Panc1 (cell line): ENCODE measurements around the gene RNF128. TPM values are rescaled to one million over a fixed set of nuclear protein-coding genes. Genes with fewer than 3 reads are reported as not detected.

Experiments
- ATAC-seq: fragments of 200-7000 bp; cut with Tn5 transposase; 2 replicates; pipeline ENCODE4 v1.9.1; 2020; ENCODE audit warnings: mild to moderate bottlenecking, moderate library complexity
- BruUV-seq: library from RNA; stranded (reverse); fragments of 400-500 nt; replicated peaks from 2 replicates; lab custom pipeline; 2021; lab: Mats Ljungman, UMichigan
- CTCF ChIA-PET: fragments of 300-600 bp; sonication (Branson Sonifier 250); formaldehyde crosslinking; loops from one replicate; lab custom pipeline; 2022; ENCODE audit warnings: antibody characterized with exemption; lab: Charles Lee
- POLR2A ChIA-PET: fragments of 300-600 bp; sonication (Branson Sonifier 250); formaldehyde crosslinking; loops from one replicate; lab custom pipeline; 2022; ENCODE audit warnings: antibody characterized with exemption; lab: Charles Lee
- DNase-seq: peaks from one replicate; pipeline ENCODE4 v3.0.0-alpha.2; 2010; ENCODE audit warnings: low read depth, low spot score
- H3K27ac ChIP-seq: 2 replicates; pipeline ENCODE4 v1.5.1; 2011; ENCODE audit warnings: mild to moderate bottlenecking, low read length, inconsistent platforms
- H3K27me3 ChIP-seq: fragments of 200-500 bp; sonication (Bioruptor generic); 2 replicates; pipeline ENCODE4 v1.6.0; 2014; ENCODE audit warnings: low read length, inconsistent platforms; ENCODE audit not compliant: control insufficient read depth, insufficient read depth
- H3K36me3 ChIP-seq: fragments of 200-500 bp; sonication (Bioruptor generic); 2 replicates; pipeline ENCODE4 v1.5.1; 2014; ENCODE audit warnings: inconsistent platforms, mild to moderate bottlenecking, low read length, moderate library complexity; ENCODE audit not compliant: control insufficient read depth, insufficient read depth
- H3K4me1 ChIP-seq: 2 replicates; pipeline ENCODE4 v1.5.1; 2011; ENCODE audit warnings: inconsistent platforms, mild to moderate bottlenecking, low read length, moderate library complexity; ENCODE audit not compliant: control insufficient read depth, insufficient read depth
- H3K4me3 ChIP-seq, 2 experiments: 2 replicates each; pipeline ENCODE4 v1.5.1; 2011 to 2012; ENCODE audit warnings: low read depth in 2 of 2, low read length in 2 of 2, mild to moderate bottlenecking in 2 of 2, inconsistent platforms in 1 of 2, moderate library complexity in 1 of 2
- H3K9me3 ChIP-seq: fragments of 200-500 bp; sonication (Bioruptor generic); 2 replicates; pipeline ENCODE4 v1.5.1; 2014; ENCODE audit warnings: low read depth, mild to moderate bottlenecking, inconsistent platforms, low read length, moderate library complexity; ENCODE audit not compliant: control insufficient read depth, insufficient read depth
- CTCF ChIP-seq: fragments of 450-650 bp; IDR thresholded peaks from 2 replicates; pipeline ENCODE4 v1.5.1; 2017; ENCODE audit warnings: mild to moderate bottlenecking
- POLR2AphosphoS5 ChIP-seq: IDR thresholded peaks from 2 replicates; pipeline ENCODE4 v1.6.1; 2012; ENCODE audit warnings: mild to moderate bottlenecking, low read depth, low read length, moderate library complexity
- REST ChIP-seq, 2 experiments: IDR thresholded peaks; 2 replicates each; pipeline ENCODE4 v1.6.1; 2011 to 2012; ENCODE audit warnings: low read depth in 2 of 2, control low read depth in 1 of 2, low read length in 1 of 2, mild to moderate bottlenecking in 1 of 2, moderate library complexity in 1 of 2; ENCODE audit not compliant: insufficient read depth in 1 of 2
- SIN3A ChIP-seq: IDR thresholded peaks from 2 replicates; pipeline ENCODE4 v1.6.1; 2012; ENCODE audit warnings: low read depth, mild to moderate bottlenecking, low read length, moderate library complexity, borderline replicate concordance; ENCODE audit not compliant: insufficient read depth
- TCF7L2 ChIP-seq: IDR thresholded peaks from 2 replicates; pipeline ENCODE4 v1.6.1; 2011; ENCODE audit warnings: mild to moderate bottlenecking, low read depth, low read length, inconsistent platforms
- in situ Hi-C: cut with HindIII; loops from 2 replicates; pipeline ENCODE4 v1.10.0; 2016; ENCODE audit warnings: low sequenced_read_pairs, low pct_unique_long_range_greater_than_20kb
- intact Hi-C: fragments of 100-400 bp; cut with micrococcal nuclease; formaldehyde crosslinking; loops from one replicate; pipeline ENCODE4 v1.10.0; 2022; ENCODE audit not compliant: unreplicated experiment
- total RNA-seq: library from RNA; stranded (reverse); gene quantifications from one replicate; pipeline ENCODE4 v1.2.1, GENCODE V29; 2021; ENCODE audit not compliant: unreplicated experiment

The RNF128 gene
- total RNA-seq, 1 experiment from 2014 or later: 5.0 TPM

- Histone ChIP-seq H3K27ac (no peak overlapping the region), H3K4me3 (no peak overlapping the region), H3K9me3 (no peaks in the 10 kb centered on the region), H3K27me3 (no peaks in the 10 kb centered on the region), H3K36me3 (no peaks in the 10 kb centered on the region; the same call in 1 of the 2 replicates), H3K4me1 (no peaks in the 10 kb centered on the region)
- BruUV-seq: no TSS peak
- no peak for TF ChIP-seq SIN3A
- no peak for TF ChIP-seq REST (IDR thresholded peaks at IDR 0.05; ENCODE audit: insufficient read depth in 1 of 2, low read depth in 2 of 2, low read length in 1 of 2)
- no peak for TF ChIP-seq CTCF
- TF ChIP-seq TCF7L2: no peak
- TF ChIP-seq POLR2AphosphoS5: no peak
- intact Hi-C loops (no loop called here), in situ Hi-C loops (no loop called here)
- CTCF ChIA-PET: no interaction called here
- POLR2A ChIA-PET: no interaction called here
- DNase-seq (no peak), ATAC-seq (no peak)
These were observed 48.5 kb downstream of the RNF128 start for GRCh38 chrX:106774981-106775380.

GRCh38 chrX:106780264-106780663 lies 53.8 kb downstream of the RNF128 start:
- in situ Hi-C loops: no loop called here
- DNase-seq: no peak
- intact Hi-C loops: no loop called here
- TF ChIP-seq TCF7L2: no peak
- TF ChIP-seq CTCF: no peak
- no peak for TF ChIP-seq POLR2AphosphoS5
- TF ChIP-seq SIN3A: no peak
- TF ChIP-seq REST (IDR thresholded peaks at IDR 0.05; ENCODE audit: insufficient read depth in 1 of 2, low read depth in 2 of 2, low read length in 1 of 2): no peak
- Histone ChIP-seq H3K4me1 (no peaks in the 10 kb centered on the region), H3K9me3 (no peaks in the 10 kb centered on the region), H3K27me3 (no peaks in the 10 kb centered on the region), H3K27ac (no peak overlapping the region), H3K36me3 (no peaks in the 10 kb centered on the region; the same call in 1 of the 2 replicates), H3K4me3 (no peak overlapping the region)
- ATAC-seq: no peak
- POLR2A ChIA-PET: no interaction called here
- CTCF ChIA-PET: no interaction called here
- no TSS peak for BruUV-seq
